ENCODE data around the gene VPS35. TPM values are rescaled to one million over a fixed set of nuclear protein-coding genes. Genes with fewer than 3 reads are reported as not detected.

Gene VPS35
- total and polyA plus RNA-seq, 10 of the 15 experiments (the other 5 are each of a cell fraction or from before 2014, with no cell fraction given) = 28.5 to 125 (median 60.6) TPM

- no peaks in the 10 kb centered on the region for H4K20me1 ChIP-seq (ENCODE audit: control insufficient read depth, insufficient read depth)
- POLR2A ChIA-PET = interaction anchor here (1.4 kb wide), 1 partner anchor 8 kb away, joined by 3 read pairs; no protein-coding TSS in a partner anchor
- H3K4me3 ChIP-seq = no peak overlapping the region
- H3K79me2 ChIP-seq (ENCODE audit: control insufficient read depth, insufficient read depth, low read length) = no peaks in the 10 kb centered on the region
- H3K36me3 ChIP-seq (ENCODE audit: control insufficient read depth in 2 of 2, insufficient read depth in 2 of 2, low read length in 1 of 2) = no peaks in the 10 kb centered on the region
- no peak overlapping the region for H3K4me2 ChIP-seq (ENCODE audit: control insufficient read depth, insufficient read depth)
- FAIRE-seq (no peak), ATAC-seq (no peak), DNase-seq (ENCODE audit: low read depth, low spot score) (no peak)
- no peaks in the 10 kb centered on the region for H3K27me3 ChIP-seq (replicated peaks in 1 of 2; ENCODE audit: control insufficient read depth in 2 of 2, insufficient read depth in 2 of 2, low read length in 1 of 2)
- in situ Hi-C loops (cut with MboI) = no loop called here
- WGBS (ENCODE audit: insufficient coverage, insufficient replicate concordance, low lambda C conversion rate, missing lambda C conversion rate) = 95% methylated on average over 3 of the region's 3 CpGs
- intact Hi-C loops (cut with micrococcal nuclease; ENCODE audit: unreplicated experiment) = no loop called here
- BruUV-seq (replicated peaks) = no TSS peak
- no peak for TF ChIP-seq ZSCAN29 (IDR thresholded peaks at IDR 0.05)
- H3K4me1 ChIP-seq (ENCODE audit: control insufficient read depth, insufficient read depth, low read length) = no peaks in the 10 kb centered on the region
- no peak overlapping the region for H3K9ac ChIP-seq (ENCODE audit: control insufficient read depth, insufficient read depth, low read length)
- SMC1A ChIA-PET (ENCODE audit: uncharacterized antibody, unreplicated experiment) = interaction anchor here (0.6 to 1.5 kb wide), 3 partner anchors 9 to 282 kb away, joined by 3 read pairs; no protein-coding TSS in a partner anchor
- no peaks in the 10 kb centered on the region for H3K9me3 ChIP-seq (replicated peaks; ENCODE audit: control insufficient read depth, insufficient read depth, low read length)
- RAD21 ChIA-PET (ENCODE audit: unreplicated experiment) = no interaction called here
- H2AFZ ChIP-seq (ENCODE audit: control insufficient read depth, low read depth, low read length) = no peak overlapping the region
- H3K27ac ChIP-seq (ENCODE audit: control insufficient read depth, insufficient read depth) = no peak overlapping the region
- CTCF ChIA-PET = no interaction called here
Measured at GRCh38 chr16:46651305-46651704, 37.7 kb downstream of the VPS35 start.

- intact Hi-C loops (cut with micrococcal nuclease; ENCODE audit: unreplicated experiment) (no loop called here), in situ Hi-C loops (cut with MboI) (no loop called here)
- BruUV-seq (replicated peaks) = no TSS peak
- POLR2A ChIA-PET = no interaction called here
- no peak for DNase-seq (ENCODE audit: low read depth, low spot score)
- RAD21 ChIA-PET (ENCODE audit: unreplicated experiment) = no interaction called here
- no peak for FAIRE-seq
- H3K4me1 ChIP-seq (ENCODE audit: control insufficient read depth, insufficient read depth, low read length) = no peaks in the 10 kb centered on the region
- no peak for ATAC-seq
- no peak overlapping the region for H3K4me2 ChIP-seq (ENCODE audit: control insufficient read depth, insufficient read depth)
- H3K79me2 ChIP-seq (ENCODE audit: control insufficient read depth, insufficient read depth, low read length) = no peaks in the 10 kb centered on the region
- CTCF ChIA-PET = interaction anchor here (1.0 kb wide), 1 partner anchor 24 kb away, joined by 3 read pairs; no protein-coding TSS in a partner anchor
- H2AFZ ChIP-seq (ENCODE audit: control insufficient read depth, low read depth, low read length) = no peak overlapping the region
- WGBS (ENCODE audit: insufficient coverage, insufficient replicate concordance, low lambda C conversion rate, missing lambda C conversion rate) = 97% methylated on average over 5 of the region's 5 CpGs
- H3K9me3 ChIP-seq (replicated peaks; ENCODE audit: control insufficient read depth, insufficient read depth, low read length) = no peaks in the 10 kb centered on the region
- no peaks in the 10 kb centered on the region for H3K36me3 ChIP-seq (ENCODE audit: control insufficient read depth in 2 of 2, insufficient read depth in 2 of 2, low read length in 1 of 2)
- SMC1A ChIA-PET (ENCODE audit: uncharacterized antibody, unreplicated experiment) = no interaction called here
- H4K20me1 ChIP-seq (ENCODE audit: control insufficient read depth, insufficient read depth) = no peaks in the 10 kb centered on the region
- no peak overlapping the region for H3K27ac ChIP-seq (ENCODE audit: control insufficient read depth, insufficient read depth)
- H3K4me3 ChIP-seq = no peak overlapping the region
- no peaks in the 10 kb centered on the region for H3K27me3 ChIP-seq (replicated peaks in 1 of 2; ENCODE audit: control insufficient read depth in 2 of 2, insufficient read depth in 2 of 2, low read length in 1 of 2)
- H3K9ac ChIP-seq (ENCODE audit: control insufficient read depth, insufficient read depth, low read length) = no peak overlapping the region
- TF ChIP-seq ZSCAN29 (IDR thresholded peaks at IDR 0.05) (no peak), NFIC (IDR thresholded peaks at IDR 0.05; ENCODE audit: low read depth, low read length) (no peak), USF1 (IDR thresholded peaks at IDR 0.05; ENCODE audit: borderline replicate concordance, extremely low read length, insufficient read depth, low read depth, low read length) (no peak), ASH2L (IDR thresholded peaks at IDR 0.05; ENCODE audit: borderline replicate concordance, low read depth) (no peak), RAD21 (IDR thresholded peaks at IDR 0.05; ENCODE audit: insufficient read depth, low read depth, low read length) (no peak), CUX1 (IDR thresholded peaks at IDR 0.05; ENCODE audit: insufficient replicate concordance, low read depth, low read length) (no peak)
Measured at GRCh38 chr16:46650254-46650623, 38.7 kb downstream of the VPS35 start.

Data from GM12878 (cell line).